Measurements from ENCODE around the gene KIAA1614.

Gene KIAA1614

GRCh38 chr1:180969434-180969833, 56.7 kb downstream of the KIAA1614 start:
- H2BK15ac ChIP-seq (ENCODE audit: low read length), result no peak overlapping the region
- no peak for DNase-seq (ENCODE audit: low spot score)
- peaks cover 0 to 3% of the 10 kb centered on the region in 2 donors for H3K4me1 ChIP-seq (ENCODE audit: control insufficient read depth in 2 of 2, insufficient read depth in 1 of 2, low read depth in 1 of 2, low read length in 2 of 2)
- H3K14ac ChIP-seq (ENCODE audit: low read length), result no peak overlapping the region
- H3K9me3 ChIP-seq (replicated peaks in 1 of 2; ENCODE audit: control insufficient read depth in 2 of 2, insufficient read depth in 1 of 2, low read depth in 1 of 2, low read length in 2 of 2), result no peaks in the 10 kb centered on the region
- H3K4me3 ChIP-seq (ENCODE audit: low read length in 2 of 2), result no peak overlapping the region
- no peak overlapping the region for H3K23ac ChIP-seq (ENCODE audit: low read depth, low read length, poor library complexity)
- no CpG with 5 or more reads among the region's 8 CpGs for WGBS, 2 donors (ENCODE audit: extremely low coverage in 2 of 2, insufficient read length in 2 of 2, insufficient replicate concordance in 1 of 2)
- H2BK120ac ChIP-seq (ENCODE audit: low read depth, low read length), result no peak overlapping the region
- H3K4ac ChIP-seq (ENCODE audit: low read length), result no peak overlapping the region
- no peak overlapping the region for H4K8ac ChIP-seq (ENCODE audit: low read depth, low read length)
- no peak overlapping the region for H3K9ac ChIP-seq (ENCODE audit: low read depth, low read length, poor library complexity)
- H2BK5ac ChIP-seq (ENCODE audit: low read length), result no peak overlapping the region
- H3K27me3 ChIP-seq (ENCODE audit: control insufficient read depth in 3 of 3, insufficient read depth in 3 of 3, low read depth in 1 of 3, low read length in 3 of 3), result no peaks in the 10 kb centered on the region
- H4K91ac ChIP-seq (ENCODE audit: low read depth, low read length, poor library complexity), result no peak overlapping the region
- no peak overlapping the region for H3K18ac ChIP-seq (ENCODE audit: low read length)
- H2BK12ac ChIP-seq (ENCODE audit: low read length), result no peak overlapping the region
- no peaks in the 10 kb centered on the region for H3K79me1 ChIP-seq (ENCODE audit: low read depth, low read length)
- H2AFZ ChIP-seq (ENCODE audit: low read length), result no peak overlapping the region
- no peak overlapping the region for H3K27ac ChIP-seq (replicated peaks; ENCODE audit: low read length)
- H2AK5ac ChIP-seq (ENCODE audit: low read depth, low read length), result no peak overlapping the region
- no peak overlapping the region for H3K4me2 ChIP-seq (ENCODE audit: insufficient read depth, low read length, poor library complexity, severe bottlenecking)
- H3K36me3 ChIP-seq (replicated peaks in 1 of 2; ENCODE audit: control insufficient read depth in 2 of 2, insufficient read depth in 2 of 2, low read length in 2 of 2), result peaks cover 7 to 79% of the 10 kb centered on the region in 2 donors

- H3K4me3 ChIP-seq (ENCODE audit: low read length in 2 of 2), result no peak overlapping the region
- no peak overlapping the region for H3K4ac ChIP-seq (ENCODE audit: low read length)
- no peak overlapping the region for H2AK5ac ChIP-seq (ENCODE audit: low read depth, low read length)
- H3K4me1 ChIP-seq (ENCODE audit: control insufficient read depth in 2 of 2, insufficient read depth in 1 of 2, low read depth in 1 of 2, low read length in 2 of 2), result peaks cover 0 to 3% of the 10 kb centered on the region in 2 donors
- no peak overlapping the region for H3K27ac ChIP-seq (replicated peaks; ENCODE audit: low read length)
- no CpG with 5 or more reads among the region's 15 CpGs for WGBS, 2 donors (ENCODE audit: extremely low coverage in 2 of 2, insufficient read length in 2 of 2, insufficient replicate concordance in 1 of 2)
- no peak overlapping the region for H3K9ac ChIP-seq (ENCODE audit: low read depth, low read length, poor library complexity)
- H3K9me3 ChIP-seq (replicated peaks in 1 of 2; ENCODE audit: control insufficient read depth in 2 of 2, insufficient read depth in 1 of 2, low read depth in 1 of 2, low read length in 2 of 2), result no peaks in the 10 kb centered on the region
- H2BK5ac ChIP-seq (ENCODE audit: low read length), result no peak overlapping the region
- H3K23ac ChIP-seq (ENCODE audit: low read depth, low read length, poor library complexity), result no peak overlapping the region
- no peak overlapping the region for H3K4me2 ChIP-seq (ENCODE audit: insufficient read depth, low read length, poor library complexity, severe bottlenecking)
- H3K14ac ChIP-seq (ENCODE audit: low read length), result no peak overlapping the region
- no peak overlapping the region for H4K8ac ChIP-seq (ENCODE audit: low read depth, low read length)
- no peak overlapping the region for H3K18ac ChIP-seq (ENCODE audit: low read length)
- H2BK15ac ChIP-seq (ENCODE audit: low read length), result no peak overlapping the region
- peaks cover 7 to 80% of the 10 kb centered on the region in 2 donors for H3K36me3 ChIP-seq (replicated peaks in 1 of 2; ENCODE audit: control insufficient read depth in 2 of 2, insufficient read depth in 2 of 2, low read length in 2 of 2)
- DNase-seq (ENCODE audit: low spot score), result no peak
- H3K27me3 ChIP-seq (ENCODE audit: control insufficient read depth in 3 of 3, insufficient read depth in 3 of 3, low read depth in 1 of 3, low read length in 3 of 3), result no peaks in the 10 kb centered on the region
- no peaks in the 10 kb centered on the region for H3K79me1 ChIP-seq (ENCODE audit: low read depth, low read length)
- H2BK12ac ChIP-seq (ENCODE audit: low read length), result no peak overlapping the region
- no peak overlapping the region for H2AFZ ChIP-seq (ENCODE audit: low read length)
- H4K91ac ChIP-seq (ENCODE audit: low read depth, low read length, poor library complexity), result no peak overlapping the region
- H2BK120ac ChIP-seq (ENCODE audit: low read depth, low read length), result no peak overlapping the region
Measured at GRCh38 chr1:180970333-180971079, 57.8 kb downstream of the KIAA1614 start.

- Histone ChIP-seq H2BK15ac (ENCODE audit: low read length) (no peak overlapping the region), H2BK5ac (ENCODE audit: low read length) (no peak overlapping the region), H3K27me3 (ENCODE audit: control insufficient read depth in 3 of 3, insufficient read depth in 3 of 3, low read depth in 1 of 3, low read length in 3 of 3) (no peaks in the 10 kb centered on the region), H2BK120ac (ENCODE audit: low read depth, low read length) (no peak overlapping the region), H2AFZ (ENCODE audit: low read length) (no peak overlapping the region), H3K23ac (ENCODE audit: low read depth, low read length, poor library complexity) (no peak overlapping the region), H3K4me2 (ENCODE audit: insufficient read depth, low read length, poor library complexity, severe bottlenecking) (no peak overlapping the region), H3K4me1 (ENCODE audit: control insufficient read depth in 2 of 2, insufficient read depth in 1 of 2, low read depth in 1 of 2, low read length in 2 of 2) (peaks cover 0 to 3% of the 10 kb centered on the region in 2 donors), H3K4ac (ENCODE audit: low read length) (no peak overlapping the region), H2AK5ac (ENCODE audit: low read depth, low read length) (no peak overlapping the region), H4K8ac (ENCODE audit: low read depth, low read length) (no peak overlapping the region), H3K9ac (ENCODE audit: low read depth, low read length, poor library complexity) (no peak overlapping the region), H3K36me3 (replicated peaks in 1 of 2; ENCODE audit: control insufficient read depth in 2 of 2, insufficient read depth in 2 of 2, low read length in 2 of 2) (peaks cover 14 to 83% of the 10 kb centered on the region in 2 donors), H3K9me3 (replicated peaks in 1 of 2; ENCODE audit: control insufficient read depth in 2 of 2, insufficient read depth in 1 of 2, low read depth in 1 of 2, low read length in 2 of 2) (no peaks in the 10 kb centered on the region), H4K91ac (ENCODE audit: low read depth, low read length, poor library complexity) (no peak overlapping the region), H3K27ac (replicated peaks; ENCODE audit: low read length) (no peak overlapping the region), H3K18ac (ENCODE audit: low read length) (no peak overlapping the region), H3K4me3 (ENCODE audit: low read length in 2 of 2) (no peak overlapping the region), H3K14ac (ENCODE audit: low read length) (no peak overlapping the region), H2BK12ac (ENCODE audit: low read length) (no peak overlapping the region), H3K79me1 (ENCODE audit: low read depth, low read length) (no peaks in the 10 kb centered on the region)
- DNase-seq (ENCODE audit: low spot score), result no peak
- WGBS, 2 donors (ENCODE audit: extremely low coverage in 2 of 2, insufficient read length in 2 of 2, insufficient replicate concordance in 1 of 2), result no CpG with 5 or more reads among the region's 8 CpGs
Measured at GRCh38 chr1:180971273-180971997, 58.7 kb downstream of the KIAA1614 start.

- H3K4ac ChIP-seq (ENCODE audit: low read length), result no peak overlapping the region
- no peak overlapping the region for H3K4me3 ChIP-seq (ENCODE audit: low read length in 2 of 2)
- H2AK5ac ChIP-seq (ENCODE audit: low read depth, low read length), result no peak overlapping the region
- no peak overlapping the region for H2BK5ac ChIP-seq (ENCODE audit: low read length)
- H2BK15ac ChIP-seq (ENCODE audit: low read length), result no peak overlapping the region
- no peaks in the 10 kb centered on the region for H3K9me3 ChIP-seq (replicated peaks in 1 of 2; ENCODE audit: control insufficient read depth in 2 of 2, insufficient read depth in 1 of 2, low read depth in 1 of 2, low read length in 2 of 2)
- H3K9ac ChIP-seq (ENCODE audit: low read depth, low read length, poor library complexity), result no peak overlapping the region
- peaks cover 0 to 1% of the 10 kb centered on the region in 2 donors for H3K4me1 ChIP-seq (ENCODE audit: control insufficient read depth in 2 of 2, insufficient read depth in 1 of 2, low read depth in 1 of 2, low read length in 2 of 2)
- H4K91ac ChIP-seq (ENCODE audit: low read depth, low read length, poor library complexity), result no peak overlapping the region
- H4K8ac ChIP-seq (ENCODE audit: low read depth, low read length), result no peak overlapping the region
- peaks cover 17 to 94% of the 10 kb centered on the region in 2 donors for H3K36me3 ChIP-seq (replicated peaks in 1 of 2; ENCODE audit: control insufficient read depth in 2 of 2, insufficient read depth in 2 of 2, low read length in 2 of 2)
- no peak overlapping the region for H2BK120ac ChIP-seq (ENCODE audit: low read depth, low read length)
- WGBS, 2 donors (ENCODE audit: extremely low coverage in 2 of 2, insufficient read length in 2 of 2, insufficient replicate concordance in 1 of 2), result no CpG with 5 or more reads among the region's 4 CpGs
- no peaks in the 10 kb centered on the region for H3K79me1 ChIP-seq (ENCODE audit: low read depth, low read length)
- H3K4me2 ChIP-seq (ENCODE audit: insufficient read depth, low read length, poor library complexity, severe bottlenecking), result no peak overlapping the region
- no peak overlapping the region for H2BK12ac ChIP-seq (ENCODE audit: low read length)
- DNase-seq (ENCODE audit: low spot score), result no peak
- no peak overlapping the region for H3K14ac ChIP-seq (ENCODE audit: low read length)
- no peak overlapping the region for H3K18ac ChIP-seq (ENCODE audit: low read length)
- no peak overlapping the region for H2AFZ ChIP-seq (ENCODE audit: low read length)
- no peak overlapping the region for H3K27ac ChIP-seq (replicated peaks; ENCODE audit: low read length)
- no peak overlapping the region for H3K23ac ChIP-seq (ENCODE audit: low read depth, low read length, poor library complexity)
- H3K27me3 ChIP-seq (ENCODE audit: control insufficient read depth in 3 of 3, insufficient read depth in 3 of 3, low read depth in 1 of 3, low read length in 3 of 3), result no peaks in the 10 kb centered on the region
Measured at GRCh38 chr1:180973369-180973768, 60.7 kb downstream of the KIAA1614 start.

All from neuronal stem cell (in vitro differentiated cells).